Hepatocyte (in vitro differentiated cells): ENCODE measurements around the gene C4orf50.

Source experiments
- EZH2 ChIP-seq: fragments of 200-600 bp; sonication (generic); IDR thresholded peaks from 2 replicates; pipeline ENCODE4 v1.6.1; 2016; ENCODE audit warnings: antibody characterized with exemption, mild to moderate bottlenecking, borderline replicate concordance
- EZH2phosphoT487 ChIP-seq: fragments of 200-600 bp; sonication (generic); IDR thresholded peaks from one replicate; pipeline ENCODE4 v1.6.1; 2018; ENCODE audit warnings: antibody characterized with exemption, mild to moderate bottlenecking, low read depth, moderate library complexity; ENCODE audit not compliant: unreplicated experiment, severe bottlenecking
- TF ChIP-seq, protein P1 (sequence below): fragments of 200-600 bp; sonication (generic); IDR thresholded peaks from 2 replicates; pipeline ENCODE4 v1.5.1; 2016; ENCODE audit warnings: antibody characterized with exemption, mild to moderate bottlenecking; ENCODE audit not compliant: poor library complexity

DNA sequence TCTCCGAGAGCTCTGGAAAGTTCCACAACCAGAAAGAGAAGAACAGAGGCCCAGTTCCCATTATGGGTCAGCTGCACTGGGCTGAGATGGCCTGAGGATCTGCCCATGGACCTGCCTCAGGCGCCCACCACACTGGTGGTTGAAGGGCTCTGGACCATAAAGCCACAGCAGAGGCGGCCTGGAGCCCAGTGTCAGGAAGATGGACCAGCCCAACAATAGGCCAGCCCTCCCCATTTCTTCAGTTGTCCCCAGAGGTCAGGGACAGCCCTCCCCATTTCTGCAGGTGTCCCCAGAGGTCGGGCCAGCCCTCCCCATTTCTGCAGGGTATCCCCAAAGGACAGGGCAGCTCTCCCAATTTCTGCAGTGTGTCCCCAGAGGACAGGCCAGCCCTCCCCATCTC, 37.2 kb upstream of the C4orf50 start:
- TF ChIP-seq, protein P1, sequence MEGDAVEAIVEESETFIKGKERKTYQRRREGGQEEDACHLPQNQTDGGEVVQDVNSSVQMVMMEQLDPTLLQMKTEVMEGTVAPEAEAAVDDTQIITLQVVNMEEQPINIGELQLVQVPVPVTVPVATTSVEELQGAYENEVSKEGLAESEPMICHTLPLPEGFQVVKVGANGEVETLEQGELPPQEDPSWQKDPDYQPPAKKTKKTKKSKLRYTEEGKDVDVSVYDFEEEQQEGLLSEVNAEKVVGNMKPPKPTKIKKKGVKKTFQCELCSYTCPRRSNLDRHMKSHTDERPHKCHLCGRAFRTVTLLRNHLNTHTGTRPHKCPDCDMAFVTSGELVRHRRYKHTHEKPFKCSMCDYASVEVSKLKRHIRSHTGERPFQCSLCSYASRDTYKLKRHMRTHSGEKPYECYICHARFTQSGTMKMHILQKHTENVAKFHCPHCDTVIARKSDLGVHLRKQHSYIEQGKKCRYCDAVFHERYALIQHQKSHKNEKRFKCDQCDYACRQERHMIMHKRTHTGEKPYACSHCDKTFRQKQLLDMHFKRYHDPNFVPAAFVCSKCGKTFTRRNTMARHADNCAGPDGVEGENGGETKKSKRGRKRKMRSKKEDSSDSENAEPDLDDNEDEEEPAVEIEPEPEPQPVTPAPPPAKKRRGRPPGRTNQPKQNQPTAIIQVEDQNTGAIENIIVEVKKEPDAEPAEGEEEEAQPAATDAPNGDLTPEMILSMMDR = no peak
- TF ChIP-seq EZH2phosphoT487 (no peak), EZH2 (no peak)
